ENCODE data around the gene BEND6. TPM values are rescaled to one million over a fixed set of nuclear protein-coding genes. Genes with fewer than 3 reads are reported as not detected.

BEND6 gene
- total RNA-seq, 1 donor from 2014 or later, result 1.3 TPM

- Mint-ChIP-seq H3K27me3 (no peaks in the 10 kb centered on the region), H3K4me1 (ENCODE audit: unreplicated experiment) (no peaks in the 10 kb centered on the region), H3K4me3 (no peak overlapping the region), H3K9me3 (no peaks in the 10 kb centered on the region), H3K27ac (no peak overlapping the region), H3K36me3 (no peaks in the 10 kb centered on the region)
- no peak for TF ChIP-seq CTCF (conservative IDR thresholded peaks at IDR 0.05)
- DNase-seq (ENCODE audit: extremely low spot score, unreplicated experiment), result no peak
Observed at GRCh38 chr6:56923565-56923964, 31.3 kb upstream of the BEND6 start.

GRCh38 chr6:56927538-56928453 is 27.1 kb upstream of the BEND6 start:
- H3K4me3 Mint-ChIP-seq, result no peak overlapping the region
- no peak overlapping the region for H3K27ac Mint-ChIP-seq
- H3K27me3 Mint-ChIP-seq, result no peaks in the 10 kb centered on the region
- no peaks in the 10 kb centered on the region for H3K36me3 Mint-ChIP-seq
- DNase-seq (ENCODE audit: extremely low spot score, unreplicated experiment), result no peak
- H3K4me1 Mint-ChIP-seq (ENCODE audit: unreplicated experiment), result no peaks in the 10 kb centered on the region
- TF ChIP-seq CTCF (conservative IDR thresholded peaks at IDR 0.05), result no peak
- H3K9me3 Mint-ChIP-seq, result no peaks in the 10 kb centered on the region

GRCh38 chr6:56930846-56931245 is 24.1 kb upstream of the BEND6 start:
- no peaks in the 10 kb centered on the region for H3K36me3 Mint-ChIP-seq
- DNase-seq (ENCODE audit: extremely low spot score, unreplicated experiment), result no peak
- no peak overlapping the region for H3K27ac Mint-ChIP-seq
- peaks cover 3% of the 10 kb centered on the region for H3K4me1 Mint-ChIP-seq (ENCODE audit: unreplicated experiment)
- no peaks in the 10 kb centered on the region for H3K9me3 Mint-ChIP-seq
- TF ChIP-seq CTCF (conservative IDR thresholded peaks at IDR 0.05), result no peak
- H3K27me3 Mint-ChIP-seq, result no peaks in the 10 kb centered on the region
- H3K4me3 Mint-ChIP-seq, result no peak overlapping the region

- Mint-ChIP-seq H3K27ac (no peak overlapping the region), H3K4me3 (no peak overlapping the region), H3K4me1 (ENCODE audit: unreplicated experiment) (peaks cover 3% of the 10 kb centered on the region), H3K9me3 (no peaks in the 10 kb centered on the region), H3K36me3 (no peaks in the 10 kb centered on the region), H3K27me3 (no peaks in the 10 kb centered on the region)
- TF ChIP-seq CTCF (conservative IDR thresholded peaks at IDR 0.05), result no peak
- DNase-seq (ENCODE audit: extremely low spot score, unreplicated experiment), result no peak
Observed at GRCh38 chr6:56932910-56933477, 21.9 kb upstream of the BEND6 start.

GRCh38 chr6:56933650-56934049 is 21.3 kb upstream of the BEND6 start:
- DNase-seq (ENCODE audit: extremely low spot score, unreplicated experiment), result no peak
- no peaks in the 10 kb centered on the region for H3K36me3 Mint-ChIP-seq
- H3K27ac Mint-ChIP-seq, result no peak overlapping the region
- TF ChIP-seq CTCF (conservative IDR thresholded peaks at IDR 0.05), result no peak
- peaks cover 3% of the 10 kb centered on the region for H3K4me1 Mint-ChIP-seq (ENCODE audit: unreplicated experiment)
- no peak overlapping the region for H3K4me3 Mint-ChIP-seq
- no peaks in the 10 kb centered on the region for H3K9me3 Mint-ChIP-seq
- no peaks in the 10 kb centered on the region for H3K27me3 Mint-ChIP-seq

Measured in type B pancreatic cell (in vitro differentiated cells).